ENCODE measurements around the gene KERA.

Gene KERA

DNA sequence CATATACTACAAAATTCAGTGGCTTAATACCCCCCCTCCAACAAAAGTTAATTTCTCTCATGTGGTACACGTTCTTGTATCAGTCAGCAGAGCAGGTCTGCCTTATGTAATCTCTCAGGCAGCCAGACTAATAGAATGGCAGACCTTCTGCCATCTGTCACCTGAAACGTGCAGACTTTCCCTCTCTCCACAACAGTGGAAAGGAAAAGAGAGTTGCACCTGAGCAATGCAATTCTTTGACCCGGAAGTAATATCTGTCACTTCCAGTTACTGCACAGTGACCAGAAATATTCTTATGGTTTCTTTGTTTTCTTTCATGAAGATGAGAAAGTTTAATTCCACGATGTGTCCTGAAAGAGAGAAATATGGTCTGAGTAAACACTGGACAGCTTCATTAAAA is 14.4 kb downstream of the KERA start:
- no peak for DNase-seq (ENCODE audit: low read depth)
- TF ChIP-seq, protein P1, sequence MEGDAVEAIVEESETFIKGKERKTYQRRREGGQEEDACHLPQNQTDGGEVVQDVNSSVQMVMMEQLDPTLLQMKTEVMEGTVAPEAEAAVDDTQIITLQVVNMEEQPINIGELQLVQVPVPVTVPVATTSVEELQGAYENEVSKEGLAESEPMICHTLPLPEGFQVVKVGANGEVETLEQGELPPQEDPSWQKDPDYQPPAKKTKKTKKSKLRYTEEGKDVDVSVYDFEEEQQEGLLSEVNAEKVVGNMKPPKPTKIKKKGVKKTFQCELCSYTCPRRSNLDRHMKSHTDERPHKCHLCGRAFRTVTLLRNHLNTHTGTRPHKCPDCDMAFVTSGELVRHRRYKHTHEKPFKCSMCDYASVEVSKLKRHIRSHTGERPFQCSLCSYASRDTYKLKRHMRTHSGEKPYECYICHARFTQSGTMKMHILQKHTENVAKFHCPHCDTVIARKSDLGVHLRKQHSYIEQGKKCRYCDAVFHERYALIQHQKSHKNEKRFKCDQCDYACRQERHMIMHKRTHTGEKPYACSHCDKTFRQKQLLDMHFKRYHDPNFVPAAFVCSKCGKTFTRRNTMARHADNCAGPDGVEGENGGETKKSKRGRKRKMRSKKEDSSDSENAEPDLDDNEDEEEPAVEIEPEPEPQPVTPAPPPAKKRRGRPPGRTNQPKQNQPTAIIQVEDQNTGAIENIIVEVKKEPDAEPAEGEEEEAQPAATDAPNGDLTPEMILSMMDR (IDR thresholded peaks at IDR 0.05; ENCODE audit: insufficient read depth, low read depth, low read length, missing control alignments) = no peak
- H3K4me3 ChIP-seq (ENCODE audit: low read depth, low read length) = no peak overlapping the region

DNA sequence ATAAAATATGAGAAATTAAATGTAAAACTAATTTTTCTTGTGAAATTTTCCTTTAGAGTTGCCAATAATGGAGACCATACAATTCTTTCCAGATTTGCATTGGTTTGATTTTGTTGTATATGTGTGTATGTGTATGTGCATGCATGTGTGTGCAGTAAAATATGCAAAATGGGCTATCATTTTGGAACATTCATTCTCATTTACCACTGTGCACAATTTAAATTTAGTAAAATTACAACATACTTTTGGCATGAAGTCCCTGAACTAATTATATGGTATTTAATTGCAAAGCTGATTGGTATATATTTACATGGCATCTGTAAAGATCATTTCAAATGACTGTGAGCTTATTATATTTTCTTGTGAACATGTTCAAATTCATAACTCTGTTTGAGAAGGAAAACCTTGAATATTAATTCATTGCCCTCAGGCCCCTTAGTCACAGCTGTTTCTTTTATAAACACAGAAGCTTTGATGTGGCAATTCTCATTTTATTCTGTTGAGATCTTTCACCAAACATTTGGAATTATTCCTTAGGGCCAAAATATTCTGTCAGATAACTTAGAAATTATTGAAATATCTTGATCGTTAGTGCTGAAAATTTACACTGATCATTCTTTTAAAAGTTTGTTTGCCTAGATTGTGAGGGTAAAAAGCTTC is 17.6 kb downstream of the KERA start:
- H3K4me3 ChIP-seq (ENCODE audit: low read depth, low read length) = no peak overlapping the region
- DNase-seq (ENCODE audit: low read depth) = no peak
- TF ChIP-seq, protein P1 (IDR thresholded peaks at IDR 0.05; ENCODE audit: insufficient read depth, low read depth, low read length, missing control alignments) = no peak

DNA sequence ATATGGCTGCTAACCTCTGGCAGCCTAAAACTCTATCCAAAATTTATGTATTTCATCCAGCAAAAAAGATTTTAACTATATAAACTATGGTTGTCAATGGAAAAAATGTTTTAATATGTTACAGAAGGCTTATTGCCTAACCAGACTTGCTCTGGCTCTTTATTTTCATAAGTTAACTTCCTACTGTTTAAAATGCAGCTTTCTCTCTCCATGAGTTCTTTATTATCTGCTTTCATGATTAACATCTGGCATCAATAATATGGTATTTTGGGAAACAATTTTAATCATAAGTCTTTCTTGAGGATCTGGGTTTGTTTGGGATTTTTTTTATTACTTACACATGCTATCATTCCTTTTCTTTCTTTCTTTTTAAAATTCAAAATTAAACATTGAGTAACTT is 20.5 kb downstream of the KERA start:
- TF ChIP-seq, protein P1 (IDR thresholded peaks at IDR 0.05; ENCODE audit: insufficient read depth, low read depth, low read length, missing control alignments) = no peak
- DNase-seq (ENCODE audit: low read depth) = no peak
- no peak overlapping the region for H3K4me3 ChIP-seq (ENCODE audit: low read depth, low read length)

DNA sequence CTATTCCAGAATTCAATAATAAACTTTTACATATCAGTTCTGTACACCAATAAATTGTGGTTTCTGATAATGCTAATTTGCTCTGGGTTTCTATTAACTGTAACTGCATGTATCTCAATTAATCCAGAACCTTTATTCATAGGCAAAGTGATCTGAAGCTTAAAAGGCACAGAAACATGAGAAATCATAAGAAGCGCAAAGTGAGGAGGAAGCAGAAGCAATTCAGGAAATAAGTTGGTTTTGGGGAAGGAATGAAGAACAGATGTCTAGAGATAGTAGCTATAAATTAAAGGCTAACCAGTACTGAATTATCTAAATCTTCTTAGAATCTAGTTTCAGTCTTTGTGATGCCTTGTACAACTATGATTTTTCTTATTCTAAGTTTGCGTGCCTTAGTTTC is 24.6 kb downstream of the KERA start:
- H3K4me3 ChIP-seq (ENCODE audit: low read depth, low read length) = no peak overlapping the region
- DNase-seq (ENCODE audit: low read depth) = no peak
- TF ChIP-seq, protein P1 (IDR thresholded peaks at IDR 0.05; ENCODE audit: insufficient read depth, low read depth, low read length, missing control alignments) = no peak

DNA sequence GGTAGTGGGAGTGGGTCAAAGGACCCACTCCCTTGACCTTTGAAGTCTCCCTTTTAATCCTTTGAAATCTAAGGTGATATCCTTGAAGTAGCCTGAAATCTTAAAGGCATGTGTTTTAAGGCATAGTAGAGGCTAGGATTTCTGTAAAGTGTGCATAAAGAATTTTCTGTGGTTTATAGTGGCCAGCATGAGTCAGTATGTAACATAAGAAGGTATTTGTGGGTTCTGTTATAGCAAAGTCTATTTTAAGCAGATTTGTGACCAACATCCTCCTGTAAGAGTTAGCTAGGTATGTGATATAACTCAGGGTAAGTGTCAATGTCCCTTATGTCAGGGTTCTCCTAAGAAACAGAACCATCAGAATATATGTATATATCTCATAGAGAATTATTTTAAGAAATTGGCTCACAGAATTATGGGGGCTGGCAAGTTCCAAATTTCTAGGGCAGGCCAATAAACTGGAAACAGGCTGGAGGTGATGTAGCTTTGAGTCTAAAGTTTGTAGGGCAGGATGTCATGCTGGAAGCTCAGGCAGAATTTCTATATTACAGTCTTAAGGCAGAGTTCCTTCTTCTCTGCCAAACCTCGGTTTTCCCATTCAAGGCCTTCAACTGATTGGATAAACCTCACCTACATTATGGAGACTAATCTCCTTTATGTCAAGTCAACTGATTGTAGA is 34.4 kb downstream of the KERA start:
- peak; percentile 6 for DNase-seq (ENCODE audit: low read depth)
- no peak overlapping the region for H3K4me3 ChIP-seq (ENCODE audit: low read depth, low read length)
- TF ChIP-seq, protein P1 (IDR thresholded peaks at IDR 0.05; ENCODE audit: insufficient read depth, low read depth, low read length, missing control alignments) = no peak

DNA sequence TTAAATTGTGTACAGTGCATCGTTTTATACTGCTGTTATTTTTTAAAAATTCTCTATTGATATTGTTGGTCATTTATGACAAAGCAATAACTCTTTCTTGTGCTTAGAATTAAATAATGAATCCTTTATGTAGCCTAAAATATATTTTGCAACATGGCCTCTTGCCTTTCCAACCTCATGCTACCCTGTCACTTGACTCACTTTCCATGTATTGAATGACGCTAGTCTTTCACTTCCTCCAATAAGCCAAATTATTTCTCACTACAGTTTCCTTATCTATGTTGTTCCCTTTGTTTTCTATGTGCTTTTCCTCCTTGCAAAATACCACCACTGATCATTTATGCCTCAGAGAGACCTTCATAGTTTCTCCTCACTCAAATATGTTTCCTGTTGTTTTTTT is 36.7 kb downstream of the KERA start:
- no peak for DNase-seq (ENCODE audit: low read depth)

More for the DNA sequence above, 36.7 kb downstream of the KERA start:
- TF ChIP-seq, protein P1 (IDR thresholded peaks at IDR 0.05; ENCODE audit: insufficient read depth, low read depth, low read length, missing control alignments) = no peak
- no peak overlapping the region for H3K4me3 ChIP-seq (ENCODE audit: low read depth, low read length)

Data from GM12865 (cell line).